Smooth muscle cell of the brain vasculature (primary cell): ENCODE results near the gene PPM1L.
"Not testable (repeated sequence)": the region's sequence is repeated elsewhere in the genome, so short reads cannot be mapped to it uniquely, and the experiment has no call there.

ENCODE experiments used
- DNase-seq: peaks from one replicate; pipeline ENCODE4 v3.0.0-alpha.2; 2012; ENCODE audit warnings: low read depth, low spot score

The PPM1L gene

DNA sequence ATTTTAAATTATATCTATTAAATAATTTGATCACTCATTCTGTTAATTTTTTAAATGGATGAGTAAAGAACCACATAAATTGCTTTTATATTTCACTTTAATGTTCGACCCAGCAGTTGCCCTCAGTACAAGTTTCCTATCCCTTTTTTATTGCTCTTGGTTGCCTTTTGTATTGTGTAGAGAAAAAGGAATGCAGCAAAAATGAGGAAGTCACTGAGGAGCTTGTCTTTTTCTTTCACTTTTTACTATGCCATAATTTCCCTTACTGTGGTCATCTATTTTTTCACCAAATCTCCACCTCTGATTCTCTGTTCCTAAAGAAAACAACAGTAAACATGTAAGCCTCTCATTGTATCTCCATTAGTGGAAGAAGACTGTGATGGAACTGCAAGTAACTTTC, 226.5 kb downstream of the PPM1L start:
- DNase-seq: no peak

DNA sequence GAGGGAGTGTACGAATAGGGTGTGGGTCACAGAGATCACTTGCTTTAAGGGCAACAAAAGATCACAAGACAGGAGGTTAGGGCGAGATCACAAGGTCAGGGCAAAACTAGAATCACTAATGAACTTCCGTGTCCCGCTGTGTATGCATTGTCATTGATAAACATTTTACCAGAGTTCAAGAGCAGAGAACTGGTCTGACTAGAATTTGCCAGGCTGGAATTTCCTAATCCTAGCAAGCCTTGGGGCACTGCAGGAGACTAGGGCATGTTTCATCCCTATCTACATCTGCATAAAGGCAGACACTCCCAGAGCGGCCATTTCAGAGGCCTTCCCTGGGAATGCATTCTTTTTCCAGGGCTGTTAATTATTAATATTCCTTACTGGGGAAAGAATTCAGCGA, 227.9 kb downstream of the PPM1L start:
- not testable (repeated sequence) for DNase-seq

DNA sequence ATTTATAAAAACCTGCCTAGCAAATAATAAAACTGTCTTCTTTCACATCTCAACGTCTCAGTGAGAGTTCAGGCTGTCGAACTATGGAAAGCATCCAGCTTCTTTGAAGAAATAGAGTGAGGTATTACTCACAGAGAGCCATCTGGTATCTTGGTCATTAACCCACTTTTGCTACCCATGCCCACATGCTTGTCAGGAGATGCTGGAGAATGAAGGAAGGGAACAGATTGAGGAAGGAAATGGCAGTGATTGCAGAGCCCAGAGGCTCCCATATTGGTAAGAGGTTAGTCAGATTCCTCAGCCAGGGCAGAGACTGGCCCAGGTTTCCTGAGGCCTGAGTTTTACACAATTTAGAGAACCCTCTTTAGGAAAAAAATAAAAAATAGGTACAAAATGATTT, 230.0 kb downstream of the PPM1L start:
- DNase-seq: no peak

GRCh38 chr3:160987982-160988964, 232.2 kb downstream of the PPM1L start:
- no peak for DNase-seq

DNA sequence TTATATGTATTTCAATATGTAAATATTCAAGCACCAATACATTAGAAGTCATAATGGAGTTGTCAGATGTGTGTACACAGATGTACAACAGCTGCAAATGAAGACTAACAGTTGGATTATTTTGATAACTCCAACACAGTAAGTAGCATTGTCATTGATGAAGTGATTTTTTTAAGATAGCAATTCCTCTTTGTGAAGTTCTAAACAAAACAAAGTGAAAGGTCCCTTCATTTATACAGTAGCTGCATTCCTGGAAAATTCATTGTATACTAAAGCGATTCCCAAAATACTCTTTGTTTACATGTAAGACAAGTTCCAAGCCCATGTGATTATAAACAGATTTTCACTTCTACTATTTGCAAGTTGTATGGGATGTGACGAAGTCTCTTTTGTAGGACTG, 234.4 kb downstream of the PPM1L start:
- no peak for DNase-seq

- no peak for DNase-seq
Measured at GRCh38 chr3:160992712-160993111, 236.7 kb downstream of the PPM1L start.

DNA sequence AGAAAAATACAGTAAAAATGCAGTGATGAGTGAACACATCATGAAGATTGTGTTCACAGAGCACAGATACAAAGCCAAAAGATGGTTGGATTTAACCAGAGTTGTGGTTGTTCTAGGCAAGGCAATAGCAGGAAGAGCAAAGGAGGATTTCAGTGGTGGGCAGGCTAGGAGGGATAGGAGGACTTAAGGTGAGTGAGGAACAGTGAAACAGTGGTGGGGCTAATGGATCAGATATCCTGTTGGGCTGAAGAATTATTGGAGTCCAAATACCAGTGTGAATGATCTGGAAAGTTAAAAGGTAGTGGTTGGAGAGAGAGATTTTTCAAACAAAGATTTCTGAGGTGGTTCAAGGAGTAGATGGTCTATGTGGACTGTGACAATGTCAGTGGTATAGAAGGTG, 240.8 kb downstream of the PPM1L start:
- DNase-seq: no peak

- DNase-seq: no peak
Measured at GRCh38 chr3:160998581-160998980, 242.6 kb downstream of the PPM1L start.

GRCh38 chr3:160999274-160999673, 243.2 kb downstream of the PPM1L start:
- DNase-seq: no peak

DNA sequence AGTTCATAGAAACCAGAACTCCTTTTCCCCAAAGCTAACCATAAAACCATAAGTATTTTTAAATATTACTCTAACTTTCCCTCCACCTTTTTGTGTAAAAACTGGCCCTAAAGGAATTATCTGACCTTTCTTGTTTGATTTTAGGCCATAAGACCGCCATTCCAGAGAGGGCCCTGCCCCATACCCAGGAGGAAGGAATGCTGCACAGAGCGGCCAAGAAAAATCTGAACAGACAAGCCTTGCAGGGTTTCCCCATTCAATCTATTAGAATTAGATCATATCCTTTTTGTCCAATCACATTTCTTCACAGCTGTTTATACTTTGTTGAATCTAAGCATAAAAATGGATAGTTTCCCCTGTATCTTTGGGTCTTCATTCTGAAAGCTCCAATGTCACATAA, 252.1 kb downstream of the PPM1L start:
- DNase-seq: no peak

- not testable (repeated sequence) for DNase-seq
Measured at GRCh38 chr3:161010151-161010550, 254.1 kb downstream of the PPM1L start.

GRCh38 chr3:161014843-161015749, 259.1 kb downstream of the PPM1L start:
- no peak for DNase-seq

- DNase-seq: no peak
Measured at GRCh38 chr3:161016417-161017313, 260.6 kb downstream of the PPM1L start.

- no peak for DNase-seq
Measured at GRCh38 chr3:161017971-161018370, 261.9 kb downstream of the PPM1L start.

- DNase-seq: no peak
Measured at GRCh38 chr3:161020256-161020655, 264.2 kb downstream of the PPM1L start.

DNA sequence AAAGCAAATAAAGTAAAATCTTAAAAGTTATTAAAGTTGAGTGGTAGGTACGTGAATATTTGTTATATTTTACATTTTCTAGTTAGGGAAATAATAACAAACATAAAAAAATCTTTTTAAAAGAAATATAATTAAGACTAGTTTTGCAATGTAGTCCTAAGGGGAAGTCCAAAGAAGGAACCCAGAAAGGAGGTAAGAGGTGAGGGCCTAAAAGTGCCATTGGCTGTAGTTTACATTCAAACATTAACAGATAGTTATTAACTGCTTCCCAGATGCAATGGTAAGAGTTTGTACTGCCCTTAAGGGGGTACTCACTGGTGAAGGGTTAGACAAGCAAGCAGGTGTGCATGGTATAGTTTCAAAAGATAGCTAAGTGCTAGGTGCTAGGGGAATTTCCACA, 269.9 kb downstream of the PPM1L start:
- DNase-seq: no peak

- DNase-seq: no peak
Measured at GRCh38 chr3:161026612-161027510, 270.8 kb downstream of the PPM1L start.

GRCh38 chr3:161028555-161029153, 272.6 kb downstream of the PPM1L start:
- DNase-seq: no peak

DNA sequence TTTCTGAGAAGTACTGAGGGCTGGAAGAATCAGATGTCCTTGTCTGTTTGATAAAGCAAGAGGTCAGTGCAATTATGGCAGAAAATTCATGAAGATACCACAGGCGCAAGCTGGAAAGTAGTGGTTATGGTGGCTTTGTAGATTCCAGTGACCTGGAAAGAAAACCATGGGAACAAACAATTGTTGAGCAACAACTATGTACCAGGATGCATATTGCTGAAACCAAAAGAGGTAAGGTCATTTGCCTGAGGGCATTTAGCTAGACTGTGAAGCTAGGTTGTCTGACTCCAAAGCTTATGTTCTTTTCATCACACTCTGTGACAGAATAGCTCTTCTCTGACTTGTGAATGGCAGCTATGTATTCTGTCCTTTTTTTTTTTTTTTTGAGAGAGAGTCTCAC, 275.1 kb downstream of the PPM1L start:
- DNase-seq: no peak
